Measurements from ENCODE around the gene ZKSCAN1. TPM values are rescaled to one million over a fixed set of nuclear protein-coding genes. Genes with fewer than 3 reads are reported as not detected.
"Not testable (repeated sequence)": the region's sequence is repeated elsewhere in the genome, so short reads cannot be mapped to it uniquely, and the experiment has no call there.

ZKSCAN1 gene
- total and polyA plus RNA-seq, 2 donors (not counting 1 experiment from before 2014, with no cell fraction given): 12.9 to 97.4 TPM

- Histone ChIP-seq H3K79me2 (ENCODE audit: control insufficient read depth, insufficient read depth, low read length) (no peaks in the 10 kb centered on the region), H3K27ac (ENCODE audit: low read length in 2 of 2) (no peak overlapping the region), H3K36me3 (replicated peaks in 1 of 2; ENCODE audit: control extremely low read depth in 1 of 2, control insufficient read depth in 1 of 2, extremely low read depth in 1 of 2, insufficient read depth in 2 of 2, low read length in 1 of 2) (no peaks in the 10 kb centered on the region), H3K4me2 (replicated peaks; ENCODE audit: low read depth, low read length, poor library complexity, severe bottlenecking) (no peak overlapping the region), H3K9me3 (ENCODE audit: control extremely low read depth in 1 of 3, control insufficient read depth in 2 of 3, insufficient read depth in 1 of 3, low read length in 2 of 3) (no peaks in the 10 kb centered on the region), H3K27me3 (replicated peaks in 1 of 4; ENCODE audit: control extremely low read depth in 1 of 4, control insufficient read depth in 3 of 4, insufficient read depth in 4 of 4, low read length in 3 of 4) (no peaks in the 10 kb centered on the region), H3K4me1 (ENCODE audit: control insufficient read depth in 2 of 2, insufficient read depth in 2 of 2, low read length in 2 of 2) (no peaks in the 10 kb centered on the region), H3K9ac (ENCODE audit: low read length) (no peak overlapping the region), H2AFZ (ENCODE audit: insufficient read depth, low read depth, low read length, poor library complexity, severe bottlenecking) (no peak overlapping the region), H4K20me1 (ENCODE audit: control insufficient read depth, insufficient read depth, low read length, poor library complexity, severe bottlenecking) (no peaks in the 10 kb centered on the region), H3K4me3 (ENCODE audit: control extremely low read depth in 1 of 5, extremely low read depth in 1 of 5, insufficient read depth in 1 of 5, low read depth in 2 of 5, low read length in 4 of 5) (no peak overlapping the region)
- ChIA-PET CTCF (no interaction called here), POLR2A (interaction anchor here (0.6 kb wide), 1 partner anchor 9 kb away, joined by 4 read pairs; no protein-coding TSS in a partner anchor)
- TF ChIP-seq EZH2 (IDR thresholded peaks at IDR 0.05; ENCODE audit: borderline replicate concordance, insufficient read depth, low read depth, low read length, poor library complexity, severe bottlenecking) (no peak), CTCF (IDR thresholded peaks at IDR 0.05) (no peak)
- DNase-seq: no peak
- H3K4me1 Mint-ChIP-seq: no peaks in the 10 kb centered on the region
- intact Hi-C loops (cut with micrococcal nuclease): no loop called here
- no peaks in the 10 kb centered on the region for H3K9me3 Mint-ChIP-seq (ENCODE audit: insufficient read depth)
- 89% methylated on average over 8 of the region's 10 CpGs for WGBS (ENCODE audit: insufficient coverage)
- H3K27me3 Mint-ChIP-seq: peaks cover 11% of the 10 kb centered on the region
- no peak overlapping the region for H3K27ac Mint-ChIP-seq
- no peak for ATAC-seq (ENCODE audit: low read depth)
- H3K4me3 Mint-ChIP-seq: no peak overlapping the region
Observed at GRCh38 chr7:100008525-100008924, 6.9 kb upstream of the ZKSCAN1 start.

GRCh38 chr7:100009952-100010351 is 5.4 kb upstream of the ZKSCAN1 start:
- POLR2A ChIA-PET; H2AFZ ChIP-seq (ENCODE audit: insufficient read depth, low read depth, low read length, poor library complexity, severe bottlenecking); H3K4me1 ChIP-seq (ENCODE audit: control insufficient read depth in 2 of 2, insufficient read depth in 2 of 2, low read length in 2 of 2); H3K4me3 Mint-ChIP-seq; H3K9ac ChIP-seq (ENCODE audit: low read length); H3K9me3 ChIP-seq (ENCODE audit: control extremely low read depth in 1 of 3, control insufficient read depth in 2 of 3, insufficient read depth in 1 of 3, low read length in 2 of 3); H3K79me2 ChIP-seq (ENCODE audit: control insufficient read depth, insufficient read depth, low read length); H3K4me1 Mint-ChIP-seq; H3K27ac ChIP-seq (ENCODE audit: low read length in 2 of 2); DNase-seq; intact Hi-C loops (cut with micrococcal nuclease); H3K4me3 ChIP-seq (ENCODE audit: control extremely low read depth in 1 of 5, extremely low read depth in 1 of 5, insufficient read depth in 1 of 5, low read depth in 2 of 5, low read length in 4 of 5); H3K36me3 ChIP-seq (replicated peaks in 1 of 2; ENCODE audit: control extremely low read depth in 1 of 2, control insufficient read depth in 1 of 2, extremely low read depth in 1 of 2, insufficient read depth in 2 of 2, low read length in 1 of 2); H3K27ac Mint-ChIP-seq; H3K9me3 Mint-ChIP-seq (ENCODE audit: insufficient read depth); H3K27me3 ChIP-seq (replicated peaks in 1 of 4; ENCODE audit: control extremely low read depth in 1 of 4, control insufficient read depth in 3 of 4, insufficient read depth in 4 of 4, low read length in 3 of 4); ATAC-seq (ENCODE audit: low read depth); H3K4me2 ChIP-seq (replicated peaks; ENCODE audit: low read depth, low read length, poor library complexity, severe bottlenecking); CTCF ChIA-PET; H4K20me1 ChIP-seq (ENCODE audit: control insufficient read depth, insufficient read depth, low read length, poor library complexity, severe bottlenecking): not testable (repeated sequence)
- 85% methylated on average over 8 of the region's 8 CpGs for WGBS (ENCODE audit: insufficient coverage)
- H3K27me3 Mint-ChIP-seq: peaks cover 11% of the 10 kb centered on the region

Measured in B cell (primary cell).